HCT116 (cell line): Measurements from ENCODE around the gene PHF21B. TPM values are rescaled to one million over a fixed set of nuclear protein-coding genes. Genes with fewer than 3 reads are reported as not detected.

Experiments
- ATAC-seq: fragments of 200-7000 bp; cut with Tn5 transposase; 2 replicates; pipeline ENCODE4 v1.9.1; 2020; ENCODE audit warnings: mild to moderate bottlenecking, moderate library complexity
- BruUV-seq: library from RNA; stranded (reverse); fragments of 400-500 nt; replicated peaks from 2 replicates; lab custom pipeline; 2021; lab: Mats Ljungman, UMichigan
- CTCF ChIA-PET: fragments of 300-600 bp; sonication (Branson Sonifier 250); formaldehyde crosslinking; loops from one replicate; lab custom pipeline; 2021; ENCODE audit warnings: antibody characterized with exemption; lab: Charles Lee
- POLR2A ChIA-PET: fragments of 300-600, 350-600 bp; sonication (Branson Sonifier 250); formaldehyde crosslinking; loops from one replicate; lab custom pipeline; 2021; ENCODE audit warnings: antibody characterized with exemption; lab: Charles Lee
- RAD21 ChIA-PET, 2 experiments: fragments of 300-600 bp; sonication (Branson Sonifier 250); formaldehyde crosslinking; loops; one replicate each; lab custom pipeline; 2023; ENCODE audit warnings: low total read pairs in 2 of 2; ENCODE audit not compliant: uncharacterized antibody in 2 of 2, unreplicated experiment in 2 of 2, low non-redundant PET in 1 of 2; lab: Charles Lee
- DNase-seq: peaks from one replicate; pipeline ENCODE4 v3.0.0-alpha.2; 2010; ENCODE audit warnings: low read depth, low spot score
- H2AFZ ChIP-seq: fragments of 200-600 bp; shearing (Covaris generic), sonication (generic); 2 replicates; pipeline ENCODE4 v1.6.1; 2017; ENCODE audit warnings: low read depth, mixed run types, mixed read lengths, antibody characterized with exemption, low read length; ENCODE audit not compliant: poor library complexity, severe bottlenecking
- H3K27ac ChIP-seq: 2 replicates; pipeline ENCODE4 v1.5.1; 2012; ENCODE audit warnings: low read depth, low read length
- H3K27me3 ChIP-seq: fragments of 200-600 bp; sonication (generic); 2 replicates; pipeline ENCODE4 v1.6.1; 2016; ENCODE audit warnings: mixed run types, low read length, mixed read lengths; ENCODE audit not compliant: insufficient read depth
- H3K36me3 ChIP-seq, 2 experiments: fragments of 200-500 bp in 1 of 2; fragments of 200-600 bp in 1 of 2; sonication (Bioruptor generic) in 1 of 2; sonication (generic) in 1 of 2; 2 replicates each; pipeline versions ENCODE4 v1.5.1 to v1.6.1; 2014 to 2016; ENCODE audit warnings: low read length in 2 of 2, inconsistent platforms in 1 of 2, mixed read lengths in 1 of 2, mixed run types in 1 of 2; ENCODE audit not compliant: insufficient read depth in 2 of 2, control insufficient read depth in 1 of 2
- H3K4me1 ChIP-seq, 2 experiments: fragments of 200-600 bp in 1 of 2; sonication (generic) in 1 of 2; 2 replicates each; pipeline versions ENCODE4 v1.5.1 to v1.6.1; 2012 to 2017; ENCODE audit warnings: low read length in 2 of 2, inconsistent platforms in 1 of 2, mild to moderate bottlenecking in 1 of 2, mixed read lengths in 1 of 2, mixed run types in 1 of 2, moderate library complexity in 1 of 2; ENCODE audit not compliant: insufficient read depth in 2 of 2, control insufficient read depth in 1 of 2
- H3K4me2 ChIP-seq: fragments of 200-600 bp; sonication (generic); 2 replicates; pipeline ENCODE4 v1.6.1; 2017; ENCODE audit warnings: mixed run types, low read length, mixed read lengths
- H3K4me3 ChIP-seq, 2 experiments: fragments of 200-600 bp in 1 of 2; sonication (generic) in 1 of 2; replicated peaks in 1 of 2; 2 replicates each; pipeline ENCODE4 v1.5.1; 2011 to 2016; ENCODE audit warnings: low read length in 2 of 2, control low read depth in 1 of 2, low read depth in 1 of 2, mild to moderate bottlenecking in 1 of 2, mixed read lengths in 1 of 2, mixed run types in 1 of 2
- H3K79me2 ChIP-seq: fragments of 200-600 bp; sonication (generic); 2 replicates; pipeline ENCODE4 v1.6.1; 2017; ENCODE audit warnings: mild to moderate bottlenecking, mixed run types, low read length, moderate library complexity, mixed read lengths; ENCODE audit not compliant: insufficient read depth
- H3K9ac ChIP-seq: fragments of 200-600 bp; sonication (generic); 2 replicates; pipeline ENCODE4 v1.6.1; 2016; ENCODE audit warnings: low read length, mixed read lengths
- H3K9me2 ChIP-seq: fragments of 200-600 bp; sonication (generic), shearing (Covaris generic); 2 replicates; pipeline ENCODE4 v1.6.1; 2017; ENCODE audit warnings: mixed run types, mild to moderate bottlenecking, moderate library complexity; ENCODE audit not compliant: insufficient read depth
- H3K9me3 ChIP-seq, 2 experiments: fragments of 200-500 bp in 1 of 2; fragments of 200-600 bp in 1 of 2; sonication (Bioruptor generic) in 1 of 2; sonication (generic) in 1 of 2; 2 replicates each; pipeline ENCODE4 v1.6.1; 2014 to 2017; ENCODE audit warnings: low read length in 2 of 2, mixed read lengths in 2 of 2, inconsistent platforms in 1 of 2, low read depth in 1 of 2, mild to moderate bottlenecking in 1 of 2, mixed run types in 1 of 2, moderate library complexity in 1 of 2; ENCODE audit not compliant: control insufficient read depth in 1 of 2, insufficient read depth in 1 of 2
- H4K20me1 ChIP-seq: fragments of 200-600 bp; sonication (generic), shearing (Covaris generic); 2 replicates; pipeline ENCODE4 v1.6.1; 2017; ENCODE audit warnings: mixed run types, mild to moderate bottlenecking, moderate library complexity; ENCODE audit not compliant: insufficient read depth
- EGR1 ChIP-seq: IDR thresholded peaks from 2 replicates; pipeline ENCODE4 v1.6.1; 2012; ENCODE audit warnings: low read depth
- ELF1 ChIP-seq: IDR thresholded peaks from 2 replicates; pipeline ENCODE4 v1.6.1; 2012; ENCODE audit warnings: low read depth, borderline replicate concordance
- FOSL1 ChIP-seq: IDR thresholded peaks from 2 replicates; pipeline ENCODE4 v1.6.1; 2012; ENCODE audit warnings: low read depth
- JUND ChIP-seq: IDR thresholded peaks from 2 replicates; pipeline ENCODE4 v1.6.1; 2012
- POLR2A ChIP-seq: IDR thresholded peaks from 2 replicates; pipeline ENCODE4 v1.7.0; 2011; ENCODE audit warnings: borderline replicate concordance; ENCODE audit not compliant: insufficient read depth, insufficient read length; ENCODE audit errors: extremely low read depth
- POLR2AphosphoS5 ChIP-seq: IDR thresholded peaks from 2 replicates; pipeline ENCODE4 v1.6.1; 2011; ENCODE audit warnings: mild to moderate bottlenecking, low read depth, low read length, moderate library complexity
- RAD21 ChIP-seq: IDR thresholded peaks from 2 replicates; pipeline ENCODE4 v1.6.1; 2012; ENCODE audit warnings: low read depth, mild to moderate bottlenecking
- SIN3A ChIP-seq: IDR thresholded peaks from 2 replicates; pipeline ENCODE4 v1.6.1; 2012; ENCODE audit warnings: low read depth
- SP1 ChIP-seq: IDR thresholded peaks from 2 replicates; pipeline ENCODE4 v1.6.1; 2012; ENCODE audit warnings: low read depth
- SRF ChIP-seq: IDR thresholded peaks from 2 replicates; pipeline ENCODE4 v1.6.1; 2012; ENCODE audit warnings: low read depth
- TCF7L2 ChIP-seq: IDR thresholded peaks from 2 replicates; pipeline ENCODE4 v1.7.0; 2011; ENCODE audit warnings: borderline replicate concordance, inconsistent platforms; ENCODE audit not compliant: insufficient read depth, insufficient read length; ENCODE audit errors: extremely low read depth
- YY1 ChIP-seq: IDR thresholded peaks from 2 replicates; pipeline ENCODE4 v1.6.1; 2011; ENCODE audit warnings: low read length, low read depth, moderate library complexity, mild to moderate bottlenecking; ENCODE audit not compliant: insufficient replicate concordance; ENCODE audit errors: extremely low read depth
- ZFX ChIP-seq: fragments of 450-650 bp; IDR thresholded peaks from 2 replicates; pipeline ENCODE4 v1.6.1; 2017
- ZNF274 ChIP-seq: fragments of 200-500 bp; sonication (Bioruptor generic); IDR thresholded peaks from 2 replicates; pipeline ENCODE4 v1.6.1; 2014; ENCODE audit warnings: mild to moderate bottlenecking, low read depth, low read length, inconsistent platforms
- intact Hi-C: fragments of 100-400 bp; cut with micrococcal nuclease; formaldehyde crosslinking; loops from 2 replicates; pipeline ENCODE4 v1.10.0; 2022
- total RNA-seq: library from RNA; stranded (reverse); gene quantifications from one replicate; pipeline ENCODE4 v1.2.1, GENCODE V29; 2021; ENCODE audit not compliant: unreplicated experiment
- TF ChIP-seq, protein P1 (sequence below), 3 experiments: fragments of 200-600 bp in 1 of 3; sonication (generic) in 1 of 3; IDR thresholded peaks in 2 of 3; conservative IDR thresholded peaks in 1 of 3; 2 replicates each; pipeline ENCODE4 v1.5.1; 2012 to 2017; ENCODE audit warnings: low read depth in 2 of 3, low read length in 2 of 3, antibody characterized with exemption in 1 of 3, borderline replicate concordance in 1 of 3, control low read depth in 1 of 3, mild to moderate bottlenecking in 1 of 3, mixed read lengths in 1 of 3, mixed run types in 1 of 3, moderate library complexity in 1 of 3; ENCODE audit not compliant: insufficient read depth in 1 of 3
- TF ChIP-seq, protein P2 (sequence below): IDR thresholded peaks from 2 replicates; pipeline ENCODE4 v1.6.1; 2011; ENCODE audit warnings: mild to moderate bottlenecking, low read length, moderate library complexity; ENCODE audit not compliant: insufficient replicate concordance; ENCODE audit errors: extremely low read depth
- TF ChIP-seq, protein P3 (sequence below): IDR thresholded peaks from 2 replicates; pipeline ENCODE4 v1.6.1; 2012; ENCODE audit warnings: low read depth
- TF ChIP-seq, protein P4 (sequence below): IDR thresholded peaks from 2 replicates; pipeline ENCODE4 v1.6.1; 2012

PHF21B gene
- total RNA-seq, 1 experiment from 2014 or later: not detected

DNA sequence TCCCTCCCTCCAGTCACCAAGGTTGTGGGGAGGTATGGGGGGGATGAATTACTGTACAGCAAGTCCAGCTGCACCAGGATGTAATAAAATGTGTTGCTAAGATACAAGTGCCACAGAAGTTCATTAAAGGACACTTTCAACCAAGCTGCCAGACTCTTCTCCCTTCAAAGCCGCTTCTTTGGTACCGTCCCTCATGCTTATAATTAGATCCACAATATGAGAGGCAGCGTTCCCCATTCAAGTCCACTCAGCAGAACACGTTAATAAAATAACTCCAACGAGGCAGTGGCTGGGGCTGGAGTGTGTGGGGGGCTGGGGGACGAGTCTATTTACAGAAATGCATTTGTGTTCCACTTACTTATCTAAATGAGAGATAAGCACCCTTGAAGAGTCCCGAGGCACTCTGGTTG is 14.7 kb downstream of the PHF21B start:
- CTCF ChIA-PET: no interaction called here
- intact Hi-C loops: no loop called here
- no peak overlapping the region for H2AFZ ChIP-seq
- H3K9me2 ChIP-seq: no peaks in the 10 kb centered on the region
- H3K4me3 ChIP-seq: no peak overlapping the region
- RAD21 ChIA-PET: no interaction called here
- H4K20me1 ChIP-seq: no peaks in the 10 kb centered on the region
- no peaks in the 10 kb centered on the region for H3K36me3 ChIP-seq
- H3K4me1 ChIP-seq: no peaks in the 10 kb centered on the region
- H3K27ac ChIP-seq: no peak overlapping the region
- H3K79me2 ChIP-seq: no peaks in the 10 kb centered on the region
- no peak overlapping the region for H3K9ac ChIP-seq
- no peak for ATAC-seq
- no TSS peak for BruUV-seq
- no peaks in the 10 kb centered on the region for H3K9me3 ChIP-seq
- POLR2A ChIA-PET: no interaction called here
- TF ChIP-seq, protein P1, sequence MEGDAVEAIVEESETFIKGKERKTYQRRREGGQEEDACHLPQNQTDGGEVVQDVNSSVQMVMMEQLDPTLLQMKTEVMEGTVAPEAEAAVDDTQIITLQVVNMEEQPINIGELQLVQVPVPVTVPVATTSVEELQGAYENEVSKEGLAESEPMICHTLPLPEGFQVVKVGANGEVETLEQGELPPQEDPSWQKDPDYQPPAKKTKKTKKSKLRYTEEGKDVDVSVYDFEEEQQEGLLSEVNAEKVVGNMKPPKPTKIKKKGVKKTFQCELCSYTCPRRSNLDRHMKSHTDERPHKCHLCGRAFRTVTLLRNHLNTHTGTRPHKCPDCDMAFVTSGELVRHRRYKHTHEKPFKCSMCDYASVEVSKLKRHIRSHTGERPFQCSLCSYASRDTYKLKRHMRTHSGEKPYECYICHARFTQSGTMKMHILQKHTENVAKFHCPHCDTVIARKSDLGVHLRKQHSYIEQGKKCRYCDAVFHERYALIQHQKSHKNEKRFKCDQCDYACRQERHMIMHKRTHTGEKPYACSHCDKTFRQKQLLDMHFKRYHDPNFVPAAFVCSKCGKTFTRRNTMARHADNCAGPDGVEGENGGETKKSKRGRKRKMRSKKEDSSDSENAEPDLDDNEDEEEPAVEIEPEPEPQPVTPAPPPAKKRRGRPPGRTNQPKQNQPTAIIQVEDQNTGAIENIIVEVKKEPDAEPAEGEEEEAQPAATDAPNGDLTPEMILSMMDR (IDR thresholded peaks at IDR 0.05 in 2 of 3, conservative IDR thresholded peaks at IDR 0.05 in 1 of 3; ENCODE audit: borderline replicate concordance in 1 of 3, insufficient read depth in 1 of 3, low read depth in 2 of 3, low read length in 2 of 3): no peak
- TF ChIP-seq, protein P2, sequence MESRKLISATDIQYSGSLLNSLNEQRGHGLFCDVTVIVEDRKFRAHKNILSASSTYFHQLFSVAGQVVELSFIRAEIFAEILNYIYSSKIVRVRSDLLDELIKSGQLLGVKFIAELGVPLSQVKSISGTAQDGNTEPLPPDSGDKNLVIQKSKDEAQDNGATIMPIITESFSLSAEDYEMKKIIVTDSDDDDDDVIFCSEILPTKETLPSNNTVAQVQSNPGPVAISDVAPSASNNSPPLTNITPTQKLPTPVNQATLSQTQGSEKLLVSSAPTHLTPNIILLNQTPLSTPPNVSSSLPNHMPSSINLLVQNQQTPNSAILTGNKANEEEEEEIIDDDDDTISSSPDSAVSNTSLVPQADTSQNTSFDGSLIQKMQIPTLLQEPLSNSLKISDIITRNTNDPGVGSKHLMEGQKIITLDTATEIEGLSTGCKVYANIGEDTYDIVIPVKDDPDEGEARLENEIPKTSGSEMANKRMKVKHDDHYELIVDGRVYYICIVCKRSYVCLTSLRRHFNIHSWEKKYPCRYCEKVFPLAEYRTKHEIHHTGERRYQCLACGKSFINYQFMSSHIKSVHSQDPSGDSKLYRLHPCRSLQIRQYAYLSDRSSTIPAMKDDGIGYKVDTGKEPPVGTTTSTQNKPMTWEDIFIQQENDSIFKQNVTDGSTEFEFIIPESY: no peak
- no peak for TF ChIP-seq POLR2AphosphoS5
- no peak for TF ChIP-seq SIN3A
- no peak for TF ChIP-seq JUND
- TF ChIP-seq RAD21: no peak
- no peak for TF ChIP-seq SRF
- no peak for TF ChIP-seq ELF1
- TF ChIP-seq ZNF274: no peak
- no peak for TF ChIP-seq TCF7L2
- no peak for TF ChIP-seq ZFX
- no peak for TF ChIP-seq YY1
- TF ChIP-seq, protein P3, sequence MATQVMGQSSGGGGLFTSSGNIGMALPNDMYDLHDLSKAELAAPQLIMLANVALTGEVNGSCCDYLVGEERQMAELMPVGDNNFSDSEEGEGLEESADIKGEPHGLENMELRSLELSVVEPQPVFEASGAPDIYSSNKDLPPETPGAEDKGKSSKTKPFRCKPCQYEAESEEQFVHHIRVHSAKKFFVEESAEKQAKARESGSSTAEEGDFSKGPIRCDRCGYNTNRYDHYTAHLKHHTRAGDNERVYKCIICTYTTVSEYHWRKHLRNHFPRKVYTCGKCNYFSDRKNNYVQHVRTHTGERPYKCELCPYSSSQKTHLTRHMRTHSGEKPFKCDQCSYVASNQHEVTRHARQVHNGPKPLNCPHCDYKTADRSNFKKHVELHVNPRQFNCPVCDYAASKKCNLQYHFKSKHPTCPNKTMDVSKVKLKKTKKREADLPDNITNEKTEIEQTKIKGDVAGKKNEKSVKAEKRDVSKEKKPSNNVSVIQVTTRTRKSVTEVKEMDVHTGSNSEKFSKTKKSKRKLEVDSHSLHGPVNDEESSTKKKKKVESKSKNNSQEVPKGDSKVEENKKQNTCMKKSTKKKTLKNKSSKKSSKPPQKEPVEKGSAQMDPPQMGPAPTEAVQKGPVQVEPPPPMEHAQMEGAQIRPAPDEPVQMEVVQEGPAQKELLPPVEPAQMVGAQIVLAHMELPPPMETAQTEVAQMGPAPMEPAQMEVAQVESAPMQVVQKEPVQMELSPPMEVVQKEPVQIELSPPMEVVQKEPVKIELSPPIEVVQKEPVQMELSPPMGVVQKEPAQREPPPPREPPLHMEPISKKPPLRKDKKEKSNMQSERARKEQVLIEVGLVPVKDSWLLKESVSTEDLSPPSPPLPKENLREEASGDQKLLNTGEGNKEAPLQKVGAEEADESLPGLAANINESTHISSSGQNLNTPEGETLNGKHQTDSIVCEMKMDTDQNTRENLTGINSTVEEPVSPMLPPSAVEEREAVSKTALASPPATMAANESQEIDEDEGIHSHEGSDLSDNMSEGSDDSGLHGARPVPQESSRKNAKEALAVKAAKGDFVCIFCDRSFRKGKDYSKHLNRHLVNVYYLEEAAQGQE: no peak
- TF ChIP-seq FOSL1: no peak
- TF ChIP-seq EGR1: no peak
- TF ChIP-seq, protein P4, sequence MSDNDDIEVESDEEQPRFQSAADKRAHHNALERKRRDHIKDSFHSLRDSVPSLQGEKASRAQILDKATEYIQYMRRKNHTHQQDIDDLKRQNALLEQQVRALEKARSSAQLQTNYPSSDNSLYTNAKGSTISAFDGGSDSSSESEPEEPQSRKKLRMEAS: no peak
- no peak for TF ChIP-seq SP1
- TF ChIP-seq POLR2A: no peak
- no peak for DNase-seq
- H3K4me2 ChIP-seq: no peak overlapping the region
- H3K27me3 ChIP-seq: peaks cover 34% of the 10 kb centered on the region
